G401.6 (cell line): ENCODE measurements around the gene CALCR.
"Not testable (repeated sequence)": the region's sequence is repeated elsewhere in the genome, so short reads cannot be mapped to it uniquely, and the experiment has no call there.

ENCODE experiments used
- FAIRE-seq: peaks from 2 replicates; lab custom pipeline; 2012; peaks lifted over from hg19 to GRCh38; lab: Jason Lieb, UNC

CALCR gene

GRCh38 chr7:93559639-93560491 is 14.7 kb downstream of the CALCR start:
- no peak for FAIRE-seq

GRCh38 chr7:93558705-93559614 is 15.6 kb downstream of the CALCR start:
- FAIRE-seq = no peak

- FAIRE-seq = no peak
Measured at GRCh38 chr7:93551931-93552330, 22.6 kb downstream of the CALCR start.

GRCh38 chr7:93551063-93551895 is 23.2 kb downstream of the CALCR start:
- FAIRE-seq = peak; percentile 92

- no peak for FAIRE-seq
Measured at GRCh38 chr7:93547716-93548115, 26.8 kb downstream of the CALCR start.

GRCh38 chr7:93544691-93545090 is 29.8 kb downstream of the CALCR start:
- FAIRE-seq = no peak

GRCh38 chr7:93538061-93538460 is 36.5 kb downstream of the CALCR start:
- FAIRE-seq = no peak

- FAIRE-seq = no peak
Measured at GRCh38 chr7:93535616-93536015, 38.9 kb downstream of the CALCR start.

- no peak for FAIRE-seq
Measured at GRCh38 chr7:93530701-93531100, 43.8 kb downstream of the CALCR start.

- FAIRE-seq = no peak
Measured at GRCh38 chr7:93516834-93517233, 57.7 kb downstream of the CALCR start.

- no peak for FAIRE-seq
Measured at GRCh38 chr7:93515144-93515543, 59.4 kb downstream of the CALCR start.

GRCh38 chr7:93509303-93509702 is 65.2 kb downstream of the CALCR start:
- FAIRE-seq = no peak

- FAIRE-seq = no peak
Measured at GRCh38 chr7:93503088-93503487, 71.4 kb downstream of the CALCR start.

GRCh38 chr7:93491860-93492259 is 82.7 kb downstream of the CALCR start:
- FAIRE-seq = not testable (repeated sequence)

- FAIRE-seq = no peak
Measured at GRCh38 chr7:93476491-93477344, 97.8 kb downstream of the CALCR start.

- no peak for FAIRE-seq
Measured at GRCh38 chr7:93475811-93476210, 98.7 kb downstream of the CALCR start.

- FAIRE-seq = no peak
Measured at GRCh38 chr7:93471456-93471855, 103.1 kb downstream of the CALCR start.

GRCh38 chr7:93463764-93464163 is 110.8 kb downstream of the CALCR start:
- FAIRE-seq = no peak

GRCh38 chr7:93461350-93461749 is 113.2 kb downstream of the CALCR start:
- no peak for FAIRE-seq

GRCh38 chr7:93453262-93453661 is 121.3 kb downstream of the CALCR start:
- no peak for FAIRE-seq

GRCh38 chr7:93448176-93448575 is 126.3 kb downstream of the CALCR start:
- no peak for FAIRE-seq
